Mucosa of descending colon (tissue), 3 donors: ENCODE results near the gene LIMK2. TPM values are rescaled to one million over a fixed set of nuclear protein-coding genes. Genes with fewer than 3 reads are reported as not detected.
"Not testable (repeated sequence)": the region's sequence is repeated elsewhere in the genome, so short reads cannot be mapped to it uniquely, and the experiment has no call there.

Experiments used
- ATAC-seq: fragments of 200-7000 bp; cut with Tn5 transposase; one replicate; pipeline ENCODE4 v1.9.1; 2020; ENCODE audit warnings: mild to moderate bottlenecking, moderate library complexity
- DNase-seq, 3 donors: peaks; one replicate each; pipeline ENCODE4 v3.0.0-alpha.2; 2020
- H3K36me3 ChIP-seq: fragments of 200-600 bp; one replicate; pipeline ENCODE4 v1.8.0; 2021; ENCODE audit warnings: low read depth, mild to moderate bottlenecking
- H3K4me1 ChIP-seq: fragments of 200-600 bp; one replicate; pipeline ENCODE4 v1.8.0; 2021; ENCODE audit warnings: low read depth, mild to moderate bottlenecking
- H3K4me3 ChIP-seq: fragments of 200-600 bp; one replicate; pipeline ENCODE4 v1.8.0; 2021; ENCODE audit warnings: mild to moderate bottlenecking
- H3K9me3 ChIP-seq: fragments of 200-600 bp; one replicate; pipeline ENCODE4 v1.8.0; 2021; ENCODE audit warnings: mild to moderate bottlenecking
- CTCF ChIP-seq: fragments of 200-600 bp; IDR thresholded peaks from one replicate; pipeline ENCODE4 v1.8.0; 2022; ENCODE audit warnings: antibody characterized with exemption, mild to moderate bottlenecking
- intact Hi-C, 2 donors: fragments of 100-400 bp; cut with DNase I in 1 of 2; cut with micrococcal nuclease in 1 of 2; formaldehyde crosslinking; loops; one replicate each; pipeline versions ENCODE4 v1.11.0 to v1.11.1; 2022; cut with DNase I, micrococcal nuclease
- total RNA-seq, 3 donors: library from RNA; stranded (reverse); fragmentation: NEBNext Ultra II Directional in 2 of 3; extraction: Animal tissue kit (Norgen Biotek cat#: 25700) in 2 of 3; gene quantifications; one replicate each; pipeline versions ENCODE4 v1.2.1 to v1.2.4, GENCODE V29; 2021 to 2023
- donor health status: DM: no; HTN: no; CAD: no; lungs with moderate emphysema.
- donor health status: DM: no; HTN: no; CAD: no.
- donor health status: DM: no; HTN: yes; CAD: no.

LIMK2 gene
- total RNA-seq, 3 donors from 2014 or later, result 76.7 to 137 (median 120) TPM

GRCh38 chr22:31302537-31302936 lies 90.4 kb downstream of the LIMK2 start:
- DNase-seq (no peak), ATAC-seq (no peak)
- Histone ChIP-seq H3K4me3 (no peak overlapping the region), H3K36me3 (no peaks in the 10 kb centered on the region), H3K9me3 (no peaks in the 10 kb centered on the region), H3K4me1 (peaks cover 2% of the 10 kb centered on the region)
- intact Hi-C loops, result no loop called here
- TF ChIP-seq CTCF, result no peak

- ATAC-seq, result no peak
Measured at GRCh38 chr22:31305194-31305593, 93.1 kb downstream of the LIMK2 start.

GRCh38 chr22:31308181-31308580 lies 96.1 kb downstream of the LIMK2 start:
- no peaks in the 10 kb centered on the region for H3K9me3 ChIP-seq
- intact Hi-C loops, result no loop called here
- peaks cover 2% of the 10 kb centered on the region for H3K4me1 ChIP-seq
- DNase-seq (no peak), ATAC-seq (peak; percentile 13)
- TF ChIP-seq CTCF, result no peak
- no peaks in the 10 kb centered on the region for H3K36me3 ChIP-seq
- H3K4me3 ChIP-seq, result no peak overlapping the region

More at GRCh38 chr22:31305194-31305593, 93.1 kb downstream of the LIMK2 start:
- Histone ChIP-seq H3K36me3 (no peaks in the 10 kb centered on the region), H3K9me3 (no peaks in the 10 kb centered on the region), H3K4me3 (no peak overlapping the region), H3K4me1 (peaks cover 2% of the 10 kb centered on the region)
- intact Hi-C loops, result no loop called here
- TF ChIP-seq CTCF, result no peak
- DNase-seq, result no peak

GRCh38 chr22:31313366-31314147 lies 101.5 kb downstream of the LIMK2 start:
- intact Hi-C loops, result no loop called here
- H3K4me3 ChIP-seq, result no peak overlapping the region
- ATAC-seq (peak; percentile 99), DNase-seq (peak; percentile 82 to 89 (median 85))
- peaks cover 9% of the 10 kb centered on the region for H3K4me1 ChIP-seq
- H3K36me3 ChIP-seq, result no peaks in the 10 kb centered on the region
- peak; percentile 67 for TF ChIP-seq CTCF
- peaks cover 7% of the 10 kb centered on the region for H3K9me3 ChIP-seq

GRCh38 chr22:31314220-31314619 lies 102.1 kb downstream of the LIMK2 start:
- DNase-seq, H3K36me3 ChIP-seq, H3K4me3 ChIP-seq, ATAC-seq, intact Hi-C loops, H3K9me3 ChIP-seq, H3K4me1 ChIP-seq: not testable (repeated sequence)

- intact Hi-C loops, result no loop called here
- no peak for TF ChIP-seq CTCF
- no peak for ATAC-seq
- H3K9me3 ChIP-seq, result no peaks in the 10 kb centered on the region
- no peak overlapping the region for H3K4me3 ChIP-seq
- no peaks in the 10 kb centered on the region for H3K36me3 ChIP-seq
- no peak for DNase-seq
- no peaks in the 10 kb centered on the region for H3K4me1 ChIP-seq
Measured at GRCh38 chr22:31321421-31321820, 109.3 kb downstream of the LIMK2 start.
